Measurements from ENCODE around the gene EPOP. TPM values are rescaled to one million over a fixed set of nuclear protein-coding genes. Genes with fewer than 3 reads are reported as not detected.

The EPOP gene
- total and polyA plus RNA-seq, 2 of the 13 experiments (the other 11 are each of a cell fraction or from before 2014, with no cell fraction given): 14.7 to 37.8 TPM

- peak; percentile 89 for TF ChIP-seq ZBTB2 (CRISPR knock-in tag; IDR thresholded peaks at IDR 0.05; ENCODE audit: low read depth)
- peak; percentile 93; the same call in 1 of the 2 replicates for TF ChIP-seq EEA1 (CRISPR knock-in tag; IDR thresholded peaks at IDR 0.05; ENCODE audit: borderline replicate concordance)
- TF ChIP-seq ARID3A (IDR thresholded peaks at IDR 0.05; ENCODE audit: low read depth, low read length): no peak
- no peak for TF ChIP-seq ZNF569 (CRISPR knock-in tag; IDR thresholded peaks at IDR 0.05; ENCODE audit: borderline replicate concordance)
- no peak for TF ChIP-seq HDAC6 (IDR thresholded peaks at IDR 0.05; ENCODE audit: low read depth, low read length)
- TF ChIP-seq TOPORS (CRISPR knock-in tag; IDR thresholded peaks at IDR 0.05): peak; percentile 77; the same call in 1 of the 2 replicates
- TF ChIP-seq ZNF335 (CRISPR knock-in tag; IDR thresholded peaks at IDR 0.05): peak; percentile 54
- peak; percentile 81 for TF ChIP-seq NFYB (CRISPR knock-in tag; IDR thresholded peaks at IDR 0.05)
- TF ChIP-seq NFKB2 (CRISPR knock-in tag; IDR thresholded peaks at IDR 0.05; ENCODE audit: borderline replicate concordance): peak; percentile 99
- no peak for TF ChIP-seq ZNF484 (CRISPR knock-in tag; IDR thresholded peaks at IDR 0.05; ENCODE audit: borderline replicate concordance, low read depth)
- TF ChIP-seq PCBP1 (IDR thresholded peaks at IDR 0.05; ENCODE audit: borderline replicate concordance, low read depth, low read length): no peak
- TF ChIP-seq ZNF253 (CRISPR knock-in tag; IDR thresholded peaks at IDR 0.05; ENCODE audit: borderline replicate concordance): peak; percentile 95
- TF ChIP-seq NRL (CRISPR knock-in tag; IDR thresholded peaks at IDR 0.05; ENCODE audit: borderline replicate concordance): peak; percentile 95
- peak; percentile 59; the same call in 1 of the 2 replicates for TF ChIP-seq CHD2 (IDR thresholded peaks at IDR 0.05; ENCODE audit: low read depth, low read length)
- TF ChIP-seq CBFB (CRISPR knock-in tag; IDR thresholded peaks at IDR 0.05): 0 out of 2 replicates have a peak, but pooled peaks have one; percentile 38
- TF ChIP-seq MYC (CRISPR knock-in tag; IDR thresholded peaks at IDR 0.05; ENCODE audit: borderline replicate concordance): peak; percentile 100
- peak; percentile 83 for TF ChIP-seq ZMYM3 (CRISPR knock-in tag; IDR thresholded peaks at IDR 0.05)
- no peak for TF ChIP-seq XBP1 (CRISPR knock-in tag; IDR thresholded peaks at IDR 0.05)
- peak; percentile 74 for TF ChIP-seq GMEB2 (CRISPR knock-in tag; IDR thresholded peaks at IDR 0.05; ENCODE audit: low read depth)
- TF ChIP-seq ETV5 (CRISPR knock-in tag; IDR thresholded peaks at IDR 0.05; ENCODE audit: borderline replicate concordance): peak; percentile 76; the same call in 1 of the 2 replicates
- no peak for TF ChIP-seq NR2F1 (CRISPR knock-in tag; IDR thresholded peaks at IDR 0.05)
- TF ChIP-seq TBP (CRISPR knock-in tag; IDR thresholded peaks at IDR 0.05): no peak
- 0 out of 2 replicates have a peak, but pooled peaks have one; percentile 85 for TF ChIP-seq ZNF530 (CRISPR knock-in tag; IDR thresholded peaks at IDR 0.05; ENCODE audit: low read depth)
- peak; percentile 90; the same call in 1 of the 2 replicates for TF ChIP-seq KAT7 (CRISPR knock-in tag; IDR thresholded peaks at IDR 0.05; ENCODE audit: borderline replicate concordance)
- 0 out of 2 replicates have a peak, but pooled peaks have one; percentile 56 for TF ChIP-seq ZNF816 (CRISPR knock-in tag; IDR thresholded peaks at IDR 0.05; ENCODE audit: borderline replicate concordance)
Measured at GRCh38 chr17:38674749-38675615, at the start of gene EPOP (continued).
